HCT116 (cell line): ENCODE results near the gene MYO16. TPM values are rescaled to one million over a fixed set of nuclear protein-coding genes. Genes with fewer than 3 reads are reported as not detected.

Experiments
- ATAC-seq: fragments of 200-7000 bp; cut with Tn5 transposase; 2 replicates; pipeline ENCODE4 v1.9.1; 2020; ENCODE audit warnings: mild to moderate bottlenecking, moderate library complexity
- BruUV-seq: library from RNA; stranded (reverse); fragments of 400-500 nt; replicated peaks from 2 replicates; lab custom pipeline; 2021; lab: Mats Ljungman, UMichigan
- CTCF ChIA-PET: fragments of 300-600 bp; sonication (Branson Sonifier 250); formaldehyde crosslinking; loops from one replicate; lab custom pipeline; 2021; ENCODE audit warnings: antibody characterized with exemption; lab: Charles Lee
- POLR2A ChIA-PET: fragments of 300-600, 350-600 bp; sonication (Branson Sonifier 250); formaldehyde crosslinking; loops from one replicate; lab custom pipeline; 2021; ENCODE audit warnings: antibody characterized with exemption; lab: Charles Lee
- RAD21 ChIA-PET, 2 experiments: fragments of 300-600 bp; sonication (Branson Sonifier 250); formaldehyde crosslinking; loops; one replicate each; lab custom pipeline; 2023; ENCODE audit warnings: low total read pairs in 2 of 2; ENCODE audit not compliant: uncharacterized antibody in 2 of 2, unreplicated experiment in 2 of 2, low non-redundant PET in 1 of 2; lab: Charles Lee
- DNase-seq: peaks from one replicate; pipeline ENCODE4 v3.0.0-alpha.2; 2010; ENCODE audit warnings: low read depth, low spot score
- H2AFZ ChIP-seq: fragments of 200-600 bp; shearing (Covaris generic), sonication (generic); 2 replicates; pipeline ENCODE4 v1.6.1; 2017; ENCODE audit warnings: low read depth, mixed run types, mixed read lengths, antibody characterized with exemption, low read length; ENCODE audit not compliant: poor library complexity, severe bottlenecking
- H3K27ac ChIP-seq: 2 replicates; pipeline ENCODE4 v1.5.1; 2012; ENCODE audit warnings: low read depth, low read length
- H3K27me3 ChIP-seq: fragments of 200-600 bp; sonication (generic); 2 replicates; pipeline ENCODE4 v1.6.1; 2016; ENCODE audit warnings: mixed run types, low read length, mixed read lengths; ENCODE audit not compliant: insufficient read depth
- H3K36me3 ChIP-seq, 2 experiments: fragments of 200-500 bp in 1 of 2; fragments of 200-600 bp in 1 of 2; sonication (Bioruptor generic) in 1 of 2; sonication (generic) in 1 of 2; 2 replicates each; pipeline versions ENCODE4 v1.5.1 to v1.6.1; 2014 to 2016; ENCODE audit warnings: low read length in 2 of 2, inconsistent platforms in 1 of 2, mixed read lengths in 1 of 2, mixed run types in 1 of 2; ENCODE audit not compliant: insufficient read depth in 2 of 2, control insufficient read depth in 1 of 2
- H3K4me1 ChIP-seq, 2 experiments: fragments of 200-600 bp in 1 of 2; sonication (generic) in 1 of 2; 2 replicates each; pipeline versions ENCODE4 v1.5.1 to v1.6.1; 2012 to 2017; ENCODE audit warnings: low read length in 2 of 2, inconsistent platforms in 1 of 2, mild to moderate bottlenecking in 1 of 2, mixed read lengths in 1 of 2, mixed run types in 1 of 2, moderate library complexity in 1 of 2; ENCODE audit not compliant: insufficient read depth in 2 of 2, control insufficient read depth in 1 of 2
- H3K4me2 ChIP-seq: fragments of 200-600 bp; sonication (generic); 2 replicates; pipeline ENCODE4 v1.6.1; 2017; ENCODE audit warnings: mixed run types, low read length, mixed read lengths
- H3K4me3 ChIP-seq, 2 experiments: fragments of 200-600 bp in 1 of 2; sonication (generic) in 1 of 2; replicated peaks in 1 of 2; 2 replicates each; pipeline ENCODE4 v1.5.1; 2011 to 2016; ENCODE audit warnings: low read length in 2 of 2, control low read depth in 1 of 2, low read depth in 1 of 2, mild to moderate bottlenecking in 1 of 2, mixed read lengths in 1 of 2, mixed run types in 1 of 2
- H3K79me2 ChIP-seq: fragments of 200-600 bp; sonication (generic); 2 replicates; pipeline ENCODE4 v1.6.1; 2017; ENCODE audit warnings: mild to moderate bottlenecking, mixed run types, low read length, moderate library complexity, mixed read lengths; ENCODE audit not compliant: insufficient read depth
- H3K9ac ChIP-seq: fragments of 200-600 bp; sonication (generic); 2 replicates; pipeline ENCODE4 v1.6.1; 2016; ENCODE audit warnings: low read length, mixed read lengths
- H3K9me2 ChIP-seq: fragments of 200-600 bp; sonication (generic), shearing (Covaris generic); 2 replicates; pipeline ENCODE4 v1.6.1; 2017; ENCODE audit warnings: mixed run types, mild to moderate bottlenecking, moderate library complexity; ENCODE audit not compliant: insufficient read depth
- H3K9me3 ChIP-seq, 2 experiments: fragments of 200-500 bp in 1 of 2; fragments of 200-600 bp in 1 of 2; sonication (Bioruptor generic) in 1 of 2; sonication (generic) in 1 of 2; 2 replicates each; pipeline ENCODE4 v1.6.1; 2014 to 2017; ENCODE audit warnings: low read length in 2 of 2, mixed read lengths in 2 of 2, inconsistent platforms in 1 of 2, low read depth in 1 of 2, mild to moderate bottlenecking in 1 of 2, mixed run types in 1 of 2, moderate library complexity in 1 of 2; ENCODE audit not compliant: control insufficient read depth in 1 of 2, insufficient read depth in 1 of 2
- H4K20me1 ChIP-seq: fragments of 200-600 bp; sonication (generic), shearing (Covaris generic); 2 replicates; pipeline ENCODE4 v1.6.1; 2017; ENCODE audit warnings: mixed run types, mild to moderate bottlenecking, moderate library complexity; ENCODE audit not compliant: insufficient read depth
- CEBPB ChIP-seq: IDR thresholded peaks from 2 replicates; pipeline ENCODE4 v1.6.1; 2012; ENCODE audit warnings: low read depth
- EZH2 ChIP-seq: fragments of 200-600 bp; sonication (generic); IDR thresholded peaks from 2 replicates; pipeline ENCODE4 v1.6.1; 2017; ENCODE audit warnings: antibody characterized with exemption, mixed run types
- EZH2phosphoT487 ChIP-seq: fragments of 200-600 bp; IDR thresholded peaks from 2 replicates; pipeline ENCODE4 v1.6.1; 2018; ENCODE audit warnings: antibody characterized with exemption, borderline replicate concordance
- JUND ChIP-seq: IDR thresholded peaks from 2 replicates; pipeline ENCODE4 v1.6.1; 2012
- RAD21 ChIP-seq: IDR thresholded peaks from 2 replicates; pipeline ENCODE4 v1.6.1; 2012; ENCODE audit warnings: low read depth, mild to moderate bottlenecking
- SIN3A ChIP-seq: IDR thresholded peaks from 2 replicates; pipeline ENCODE4 v1.6.1; 2012; ENCODE audit warnings: low read depth
- SP1 ChIP-seq: IDR thresholded peaks from 2 replicates; pipeline ENCODE4 v1.6.1; 2012; ENCODE audit warnings: low read depth
- TCF7L2 ChIP-seq: IDR thresholded peaks from 2 replicates; pipeline ENCODE4 v1.7.0; 2011; ENCODE audit warnings: borderline replicate concordance, inconsistent platforms; ENCODE audit not compliant: insufficient read depth, insufficient read length; ENCODE audit errors: extremely low read depth
- ZFX ChIP-seq: fragments of 450-650 bp; IDR thresholded peaks from 2 replicates; pipeline ENCODE4 v1.6.1; 2017
- ZNF274 ChIP-seq: fragments of 200-500 bp; sonication (Bioruptor generic); IDR thresholded peaks from 2 replicates; pipeline ENCODE4 v1.6.1; 2014; ENCODE audit warnings: mild to moderate bottlenecking, low read depth, low read length, inconsistent platforms
- intact Hi-C: fragments of 100-400 bp; cut with micrococcal nuclease; formaldehyde crosslinking; loops from 2 replicates; pipeline ENCODE4 v1.10.0; 2022
- total RNA-seq: library from RNA; stranded (reverse); gene quantifications from one replicate; pipeline ENCODE4 v1.2.1, GENCODE V29; 2021; ENCODE audit not compliant: unreplicated experiment
- TF ChIP-seq, protein P1 (sequence below), 3 experiments: fragments of 200-600 bp in 1 of 3; sonication (generic) in 1 of 3; IDR thresholded peaks in 2 of 3; conservative IDR thresholded peaks in 1 of 3; 2 replicates each; pipeline ENCODE4 v1.5.1; 2012 to 2017; ENCODE audit warnings: low read depth in 2 of 3, low read length in 2 of 3, antibody characterized with exemption in 1 of 3, borderline replicate concordance in 1 of 3, control low read depth in 1 of 3, mild to moderate bottlenecking in 1 of 3, mixed read lengths in 1 of 3, mixed run types in 1 of 3, moderate library complexity in 1 of 3; ENCODE audit not compliant: insufficient read depth in 1 of 3
- TF ChIP-seq, protein P2 (sequence below): IDR thresholded peaks from 2 replicates; pipeline ENCODE4 v1.6.1; 2012

MYO16 gene
- total RNA-seq, 1 experiment from 2014 or later = 0.07 TPM

DNA sequence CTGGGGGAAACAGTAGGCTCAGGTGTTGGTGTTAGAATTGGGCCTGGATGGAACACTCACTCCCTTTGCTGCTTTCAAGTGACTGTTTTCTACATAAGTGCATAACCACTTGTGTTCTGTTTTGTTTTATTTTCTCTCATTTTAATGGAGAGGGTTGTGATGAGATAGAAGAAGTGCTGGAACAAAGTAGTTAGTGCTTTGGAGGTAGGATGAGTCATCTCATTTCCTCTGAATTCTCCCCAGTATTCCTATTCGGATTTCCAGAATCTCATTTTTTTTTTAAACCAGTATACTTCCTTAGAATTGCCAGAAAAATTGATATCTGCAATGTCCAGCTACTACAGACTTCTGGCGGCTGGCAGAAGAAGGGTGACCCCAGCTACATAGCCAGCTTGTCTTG is 575.9 kb downstream of the MYO16 start:
- H3K36me3 ChIP-seq = no peaks in the 10 kb centered on the region; a peak in 1 of 4 replicates
- no peaks in the 10 kb centered on the region for H3K9me2 ChIP-seq
- H3K27ac ChIP-seq = no peak overlapping the region
- no peak overlapping the region for H3K4me3 ChIP-seq
- no peak for TF ChIP-seq JUND
- TF ChIP-seq RAD21 = no peak
- TF ChIP-seq, protein P1, sequence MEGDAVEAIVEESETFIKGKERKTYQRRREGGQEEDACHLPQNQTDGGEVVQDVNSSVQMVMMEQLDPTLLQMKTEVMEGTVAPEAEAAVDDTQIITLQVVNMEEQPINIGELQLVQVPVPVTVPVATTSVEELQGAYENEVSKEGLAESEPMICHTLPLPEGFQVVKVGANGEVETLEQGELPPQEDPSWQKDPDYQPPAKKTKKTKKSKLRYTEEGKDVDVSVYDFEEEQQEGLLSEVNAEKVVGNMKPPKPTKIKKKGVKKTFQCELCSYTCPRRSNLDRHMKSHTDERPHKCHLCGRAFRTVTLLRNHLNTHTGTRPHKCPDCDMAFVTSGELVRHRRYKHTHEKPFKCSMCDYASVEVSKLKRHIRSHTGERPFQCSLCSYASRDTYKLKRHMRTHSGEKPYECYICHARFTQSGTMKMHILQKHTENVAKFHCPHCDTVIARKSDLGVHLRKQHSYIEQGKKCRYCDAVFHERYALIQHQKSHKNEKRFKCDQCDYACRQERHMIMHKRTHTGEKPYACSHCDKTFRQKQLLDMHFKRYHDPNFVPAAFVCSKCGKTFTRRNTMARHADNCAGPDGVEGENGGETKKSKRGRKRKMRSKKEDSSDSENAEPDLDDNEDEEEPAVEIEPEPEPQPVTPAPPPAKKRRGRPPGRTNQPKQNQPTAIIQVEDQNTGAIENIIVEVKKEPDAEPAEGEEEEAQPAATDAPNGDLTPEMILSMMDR (IDR thresholded peaks at IDR 0.05 in 2 of 3, conservative IDR thresholded peaks at IDR 0.05 in 1 of 3; ENCODE audit: borderline replicate concordance in 1 of 3, insufficient read depth in 1 of 3, low read depth in 2 of 3, low read length in 2 of 3) = no peak
- TF ChIP-seq EZH2phosphoT487 = no peak
- no peak for TF ChIP-seq SP1
- no peak for TF ChIP-seq CEBPB
- no peak for TF ChIP-seq SIN3A
- TF ChIP-seq TCF7L2 = no peak
- no peak for TF ChIP-seq ZNF274
- no peak for TF ChIP-seq EZH2
- TF ChIP-seq, protein P2, sequence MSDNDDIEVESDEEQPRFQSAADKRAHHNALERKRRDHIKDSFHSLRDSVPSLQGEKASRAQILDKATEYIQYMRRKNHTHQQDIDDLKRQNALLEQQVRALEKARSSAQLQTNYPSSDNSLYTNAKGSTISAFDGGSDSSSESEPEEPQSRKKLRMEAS = no peak
- no peak for TF ChIP-seq ZFX
- peaks cover 0 to 63% of the 10 kb centered on the region in 2 experiments; a peak in 2 of 4 replicates for H3K4me1 ChIP-seq
- no peak overlapping the region for H2AFZ ChIP-seq
- BruUV-seq = no TSS peak
- ATAC-seq = no peak
- RAD21 ChIA-PET = no interaction called here
- no peak overlapping the region for H3K9ac ChIP-seq
- CTCF ChIA-PET = no interaction called here
- POLR2A ChIA-PET = interaction anchor here (1.1 kb wide), 1 partner anchor 9 kb away, joined by 3 read pairs; no protein-coding TSS in a partner anchor
- no peak for DNase-seq
- no peaks in the 10 kb centered on the region for H3K79me2 ChIP-seq
- intact Hi-C loops = no loop called here
- no peak overlapping the region for H3K4me2 ChIP-seq
- no peaks in the 10 kb centered on the region for H3K9me3 ChIP-seq
- H4K20me1 ChIP-seq = no peaks in the 10 kb centered on the region
- no peaks in the 10 kb centered on the region for H3K27me3 ChIP-seq
